Hematopoietic multipotent progenitor cell treated with erythropoietin and hydrocortisone succinate and interleukin-3 and kit ligand, for 4 days (in vitro differentiated cells): Measurements from ENCODE around the gene GABBR2.

Experiments used
- DNase-seq: peaks from one replicate; pipeline ENCODE4 v3.0.0-alpha.2; 2015

Gene GABBR2

GRCh38 chr9:98365227-98365669 is 343.5 kb downstream of the GABBR2 start:
- DNase-seq: peak; percentile 67

GRCh38 chr9:98364086-98364485 is 344.6 kb downstream of the GABBR2 start:
- no peak for DNase-seq

GRCh38 chr9:98363644-98364043 is 345.1 kb downstream of the GABBR2 start:
- DNase-seq: no peak

- DNase-seq: no peak
Measured at GRCh38 chr9:98362624-98363252, 346.0 kb downstream of the GABBR2 start.

- DNase-seq: no peak
Measured at GRCh38 chr9:98361645-98362044, 347.1 kb downstream of the GABBR2 start.

- no peak for DNase-seq
Measured at GRCh38 chr9:98360176-98360708, 348.5 kb downstream of the GABBR2 start.

- DNase-seq: no peak
Measured at GRCh38 chr9:98359569-98359968, 349.2 kb downstream of the GABBR2 start.

GRCh38 chr9:98357921-98358535 is 350.7 kb downstream of the GABBR2 start:
- no peak for DNase-seq

GRCh38 chr9:98356953-98357690 is 351.6 kb downstream of the GABBR2 start:
- DNase-seq: no peak

- no peak for DNase-seq
Measured at GRCh38 chr9:98356326-98356725, 352.4 kb downstream of the GABBR2 start.

GRCh38 chr9:98351370-98351769 is 357.4 kb downstream of the GABBR2 start:
- DNase-seq: no peak

GRCh38 chr9:98347642-98348041 is 361.1 kb downstream of the GABBR2 start:
- DNase-seq: no peak

- DNase-seq: no peak
Measured at GRCh38 chr9:98345011-98345410, 363.7 kb downstream of the GABBR2 start.

GRCh38 chr9:98344581-98344980 is 364.2 kb downstream of the GABBR2 start:
- DNase-seq: no peak

- no peak for DNase-seq
Measured at GRCh38 chr9:98342820-98343210, 365.9 kb downstream of the GABBR2 start.

GRCh38 chr9:98342098-98342819 is 366.5 kb downstream of the GABBR2 start:
- DNase-seq: no peak

GRCh38 chr9:98341157-98342097 is 367.3 kb downstream of the GABBR2 start:
- peak; percentile 43 for DNase-seq

- DNase-seq: peak; percentile 65
Measured at GRCh38 chr9:98339987-98340800, 368.5 kb downstream of the GABBR2 start.

GRCh38 chr9:98335661-98336060 is 373.1 kb downstream of the GABBR2 start:
- DNase-seq: no peak

GRCh38 chr9:98334796-98335195 is 373.9 kb downstream of the GABBR2 start:
- DNase-seq: no peak
